Embryonic facial prominence (tissue), 1 donor: ENCODE results near the gene FETUB.

ENCODE experiments used
- DNase-seq: peaks from one replicate; pipeline ENCODE4 v3.0.0-alpha.2; 2016; ENCODE audit errors: extremely low spot score

Gene FETUB

DNA sequence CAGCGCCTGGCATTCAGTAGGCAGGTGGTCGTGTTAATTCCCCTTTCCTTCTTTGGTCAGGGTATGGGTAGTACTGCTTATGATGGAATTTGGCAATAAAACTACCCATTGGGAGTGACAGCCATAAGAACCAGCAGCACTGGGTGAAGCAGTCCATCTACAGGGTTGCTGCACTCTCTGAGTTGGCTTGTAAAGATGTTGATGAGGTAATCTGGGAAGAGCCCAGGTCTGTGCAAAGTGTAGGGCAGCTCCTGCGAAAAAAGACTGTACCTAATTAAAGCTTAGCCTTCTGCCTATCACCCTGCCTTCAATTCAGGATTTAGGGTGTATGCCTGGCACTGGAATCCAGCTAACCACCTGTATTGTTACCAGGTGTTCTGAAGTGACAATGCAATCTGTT is 4.7 kb upstream of the FETUB start:
- no peak for DNase-seq

DNA sequence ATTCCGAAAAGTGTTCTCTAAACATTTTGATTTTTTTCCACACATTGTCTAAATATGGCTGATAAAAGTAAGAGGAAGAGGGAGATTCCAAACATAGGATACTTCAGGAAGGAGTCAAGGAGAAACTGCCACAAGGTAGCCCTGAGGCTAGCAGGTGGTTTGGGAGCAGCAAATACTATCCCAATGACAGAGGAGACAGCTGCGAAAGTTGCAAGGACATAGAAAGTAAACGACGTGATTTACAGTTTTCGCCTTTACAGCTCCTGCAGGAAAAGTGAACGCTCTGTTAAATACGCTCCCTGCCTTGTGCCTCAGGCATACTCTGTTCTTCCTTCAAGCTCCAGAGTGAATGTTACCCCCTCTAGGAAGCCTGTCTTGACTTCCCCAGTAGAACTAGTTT is 3.7 kb upstream of the FETUB start:
- no peak for DNase-seq

- no peak for DNase-seq
These were observed 2.5 kb upstream of the FETUB start for GRCh38 chr3:186637686-186638085.

GRCh38 chr3:186638259-186638658 is 1.9 kb upstream of the FETUB start:
- no peak for DNase-seq

DNA sequence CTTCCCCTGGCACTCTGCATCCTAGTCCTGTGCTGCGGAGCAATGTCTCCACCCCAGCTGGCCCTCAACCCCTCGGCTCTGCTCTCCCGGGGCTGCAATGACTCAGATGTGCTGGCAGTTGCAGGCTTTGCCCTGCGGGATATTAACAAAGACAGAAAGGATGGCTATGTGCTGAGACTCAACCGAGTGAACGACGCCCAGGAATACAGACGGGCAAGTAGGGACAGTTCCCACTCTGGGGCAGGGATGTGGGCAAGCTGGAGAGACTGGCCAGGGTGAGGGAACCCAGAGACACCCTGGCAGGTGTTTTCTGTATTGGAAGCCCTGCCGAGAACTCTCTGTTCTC is 247 bp downstream of the FETUB start:
- no peak for DNase-seq

- DNase-seq, result no peak
These were observed 730 bp downstream of the FETUB start for GRCh38 chr3:186640929-186641328.

GRCh38 chr3:186642014-186642413 is 1.8 kb downstream of the FETUB start:
- no peak for DNase-seq

GRCh38 chr3:186643493-186643892 is 3.3 kb downstream of the FETUB start:
- DNase-seq, result no peak

GRCh38 chr3:186644683-186645082 is 4.5 kb downstream of the FETUB start:
- DNase-seq, result no peak

- no peak for DNase-seq
These were observed 5.9 kb downstream of the FETUB start for GRCh38 chr3:186646106-186646505.

DNA sequence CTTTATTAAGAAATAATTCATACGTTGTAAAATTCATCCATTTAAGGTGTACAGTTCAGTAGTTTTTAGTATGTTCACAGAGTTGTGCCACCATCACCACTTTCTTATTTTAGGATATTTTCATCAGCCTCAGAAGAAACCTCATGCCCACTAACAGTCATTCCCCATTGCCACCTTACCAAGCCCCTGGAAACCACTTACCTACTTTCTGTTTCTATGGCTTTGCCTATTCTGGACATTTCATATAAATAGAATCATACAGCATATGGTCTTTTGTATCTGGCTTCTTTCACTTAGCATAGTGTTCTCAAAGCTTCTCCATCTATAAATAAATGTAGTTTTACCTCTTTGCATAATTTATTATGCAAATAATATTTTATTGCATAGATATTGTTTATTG is 6.6 kb downstream of the FETUB start:
- DNase-seq, result no peak

DNA sequence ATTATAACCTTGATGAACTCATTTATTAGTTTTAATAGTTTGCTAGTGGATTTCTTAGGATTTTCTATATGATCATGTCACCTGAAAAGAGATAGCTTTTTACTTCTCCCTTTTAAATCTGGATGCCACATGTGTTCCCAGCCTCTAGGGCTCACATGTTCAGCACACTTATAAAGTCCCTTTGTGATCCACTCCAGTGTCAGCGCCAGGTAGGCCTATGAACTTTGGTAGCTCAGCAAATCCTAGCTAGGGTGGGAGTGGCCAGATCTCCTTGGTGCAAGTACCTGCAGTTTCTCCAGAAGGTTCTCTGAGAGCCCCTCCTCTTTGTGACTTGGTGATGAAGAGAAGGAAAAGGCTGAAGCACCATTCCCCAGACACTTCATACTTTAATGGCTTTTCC is 8.7 kb downstream of the FETUB start:
- DNase-seq, result no peak

- DNase-seq, result no peak
These were observed 11.5 kb downstream of the FETUB start for GRCh38 chr3:186651678-186652215.

GRCh38 chr3:186653080-186653707 is 13.0 kb downstream of the FETUB start:
- DNase-seq, result no peak

GRCh38 chr3:186653984-186654383 is 13.8 kb downstream of the FETUB start:
- DNase-seq, result no peak

- no peak for DNase-seq
These were observed 23.3 kb downstream of the FETUB start for GRCh38 chr3:186663361-186664118.

DNA sequence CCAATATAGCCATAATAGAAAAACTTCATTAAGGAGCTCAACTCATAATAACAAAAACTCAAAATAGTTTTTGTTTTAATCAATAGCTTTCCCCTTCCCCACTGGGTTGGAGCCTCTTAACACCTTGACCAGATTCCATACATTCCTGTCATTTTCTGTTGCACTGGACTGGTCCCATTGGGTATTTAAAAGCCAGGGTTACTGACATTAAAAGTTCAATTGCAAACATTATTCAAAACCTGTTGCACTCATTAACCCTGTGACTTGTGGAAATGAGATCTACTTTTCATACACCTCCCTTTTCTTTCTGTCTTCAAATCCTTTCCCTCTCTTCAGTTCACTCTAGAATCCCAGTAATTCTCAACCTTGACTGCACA is 23.9 kb downstream of the FETUB start:
- DNase-seq, result no peak

GRCh38 chr3:186664506-186664905 is 24.3 kb downstream of the FETUB start:
- no peak for DNase-seq

DNA sequence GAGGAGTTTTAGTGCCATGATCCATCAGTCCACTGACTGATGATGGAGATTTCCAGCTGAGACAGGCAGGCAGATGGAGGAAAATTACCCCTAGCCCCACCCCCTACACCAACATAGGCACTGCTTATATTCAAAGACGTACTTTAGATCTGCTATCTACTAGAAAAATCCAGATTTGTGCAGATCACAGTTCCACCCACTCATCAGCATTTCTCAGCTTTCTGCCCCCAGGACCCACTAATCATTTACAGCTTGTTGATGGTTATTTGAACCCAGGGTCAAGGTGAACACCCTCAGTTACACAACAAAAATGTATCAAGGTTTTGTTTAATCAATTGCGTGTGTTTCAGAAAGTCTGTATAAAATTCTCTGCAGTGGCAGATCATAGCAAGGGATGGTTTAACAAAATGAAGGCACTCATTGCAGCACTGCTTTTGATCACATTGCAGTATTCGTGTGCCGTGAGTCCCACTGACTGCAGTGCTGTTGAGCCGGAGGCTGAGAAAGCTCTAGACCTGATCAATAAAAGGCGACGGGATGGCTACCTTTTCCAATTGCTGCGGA is 25.5 kb downstream of the FETUB start, which contains the start of gene HRG:
TSS of gene HRG (plus strand) at position 390 of the 564 bp plus-strand sequence. CDS start at position 408, 18 bp downstream.
- no peak for DNase-seq

GRCh38 chr3:186668426-186668825 is 28.2 kb downstream of the FETUB start:
- DNase-seq, result no peak

GRCh38 chr3:186669378-186670084 is 29.3 kb downstream of the FETUB start:
- no peak for DNase-seq

- no peak for DNase-seq
These were observed 30.0 kb downstream of the FETUB start for GRCh38 chr3:186670155-186670554.
